ENCODE results near the gene AFF3.

DNA sequence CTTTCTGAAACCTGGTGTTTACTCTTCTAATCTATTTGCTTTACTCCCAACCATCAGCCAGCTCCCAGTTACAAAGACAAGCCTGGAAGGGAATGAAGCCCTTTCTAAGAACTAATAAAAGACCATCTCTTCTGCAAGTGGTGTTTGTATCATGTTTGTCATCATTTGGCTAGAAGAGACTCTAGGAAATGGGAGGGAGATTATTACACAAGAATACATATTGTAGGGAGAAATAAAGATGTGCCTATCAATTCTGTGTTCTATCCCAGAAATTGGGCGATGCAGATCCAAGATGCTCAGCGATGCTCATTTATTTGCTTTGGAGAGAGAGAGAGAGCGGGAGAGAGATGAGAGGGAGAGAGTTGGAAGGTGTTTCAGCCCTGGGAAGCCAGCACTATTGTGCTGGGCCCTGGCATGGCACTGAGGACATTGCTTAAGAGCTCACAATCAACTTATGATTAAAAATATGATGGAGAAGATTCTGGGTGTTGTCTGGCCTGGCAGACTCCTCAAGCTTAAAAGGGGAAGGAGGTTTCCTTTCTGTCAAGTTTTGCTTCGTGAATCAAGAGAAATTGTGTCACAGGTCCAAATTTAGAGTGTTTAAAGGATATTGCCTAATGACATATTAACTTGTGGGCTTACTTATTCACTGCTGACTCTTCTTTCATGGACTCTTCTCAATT, 41.8 kb upstream of the AFF3 start:
- TF ChIP-seq EZH2 (optimal IDR thresholded peaks at IDR 0.05; ENCODE audit: low read depth, low read length) (no peak), EZH2phosphoT487 (IDR thresholded peaks at IDR 0.05; ENCODE audit: low read length) (no peak)
- TF ChIP-seq, protein P1, sequence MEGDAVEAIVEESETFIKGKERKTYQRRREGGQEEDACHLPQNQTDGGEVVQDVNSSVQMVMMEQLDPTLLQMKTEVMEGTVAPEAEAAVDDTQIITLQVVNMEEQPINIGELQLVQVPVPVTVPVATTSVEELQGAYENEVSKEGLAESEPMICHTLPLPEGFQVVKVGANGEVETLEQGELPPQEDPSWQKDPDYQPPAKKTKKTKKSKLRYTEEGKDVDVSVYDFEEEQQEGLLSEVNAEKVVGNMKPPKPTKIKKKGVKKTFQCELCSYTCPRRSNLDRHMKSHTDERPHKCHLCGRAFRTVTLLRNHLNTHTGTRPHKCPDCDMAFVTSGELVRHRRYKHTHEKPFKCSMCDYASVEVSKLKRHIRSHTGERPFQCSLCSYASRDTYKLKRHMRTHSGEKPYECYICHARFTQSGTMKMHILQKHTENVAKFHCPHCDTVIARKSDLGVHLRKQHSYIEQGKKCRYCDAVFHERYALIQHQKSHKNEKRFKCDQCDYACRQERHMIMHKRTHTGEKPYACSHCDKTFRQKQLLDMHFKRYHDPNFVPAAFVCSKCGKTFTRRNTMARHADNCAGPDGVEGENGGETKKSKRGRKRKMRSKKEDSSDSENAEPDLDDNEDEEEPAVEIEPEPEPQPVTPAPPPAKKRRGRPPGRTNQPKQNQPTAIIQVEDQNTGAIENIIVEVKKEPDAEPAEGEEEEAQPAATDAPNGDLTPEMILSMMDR (IDR thresholded peaks at IDR 0.05; ENCODE audit: low read length), result no peak
